Measurements from ENCODE around the gene VCL. TPM values are rescaled to one million over a fixed set of nuclear protein-coding genes. Genes with fewer than 3 reads are reported as not detected.

The VCL gene
- total RNA-seq, 2 donors from 2014 or later = 99.9 to 179 TPM

- no peak for TF ChIP-seq CTCF (IDR thresholded peaks at IDR 0.05)
- Histone ChIP-seq H3K9me3 (no peaks in the 10 kb centered on the region), H3K27me3 (no peaks in the 10 kb centered on the region), H3K27ac (no peak overlapping the region), H3K4me3 (no peak overlapping the region), H3K9ac (ENCODE audit: low read depth in 2 of 2, low read length in 2 of 2) (no peak overlapping the region), H3K36me3 (peaks cover 19% of the 10 kb centered on the region), H3K4me1 (no peaks in the 10 kb centered on the region)
- intact Hi-C loops (cut with DNase I) = no loop called here
- DNase-seq = no peak
Measured at GRCh38 chr10:74094231-74094630, 96.3 kb downstream of the VCL start.

GRCh38 chr10:74096777-74097176 is 98.9 kb downstream of the VCL start:
- peaks cover 29% of the 10 kb centered on the region for H3K36me3 ChIP-seq

GRCh38 chr10:74097776-74098175 is 99.9 kb downstream of the VCL start:
- Histone ChIP-seq H3K4me1 (no peaks in the 10 kb centered on the region), H3K4me3 (no peak overlapping the region), H3K36me3 (peaks cover 31% of the 10 kb centered on the region), H3K9me3 (no peaks in the 10 kb centered on the region), H3K9ac (ENCODE audit: low read depth in 2 of 2, low read length in 2 of 2) (no peak overlapping the region), H3K27ac (no peak overlapping the region), H3K27me3 (no peaks in the 10 kb centered on the region)
- no peak for DNase-seq
- intact Hi-C loops (cut with DNase I) = no loop called here
- TF ChIP-seq CTCF (IDR thresholded peaks at IDR 0.05) = no peak

More at GRCh38 chr10:74096777-74097176, 98.9 kb downstream of the VCL start:
- Histone ChIP-seq H3K9ac (ENCODE audit: low read depth in 2 of 2, low read length in 2 of 2) (no peak overlapping the region), H3K4me1 (no peaks in the 10 kb centered on the region), H3K27ac (no peak overlapping the region), H3K9me3 (no peaks in the 10 kb centered on the region), H3K27me3 (no peaks in the 10 kb centered on the region), H3K4me3 (no peak overlapping the region)
- intact Hi-C loops (cut with DNase I) = no loop called here
- DNase-seq = no peak
- no peak for TF ChIP-seq CTCF (IDR thresholded peaks at IDR 0.05)

- Histone ChIP-seq H3K27ac (no peak overlapping the region), H3K9ac (ENCODE audit: low read depth in 2 of 2, low read length in 2 of 2) (no peak overlapping the region), H3K9me3 (no peaks in the 10 kb centered on the region), H3K36me3 (peaks cover 31% of the 10 kb centered on the region), H3K4me3 (no peak overlapping the region), H3K4me1 (no peaks in the 10 kb centered on the region), H3K27me3 (no peaks in the 10 kb centered on the region)
- intact Hi-C loops (cut with DNase I) = no loop called here
- DNase-seq = no peak
- no peak for TF ChIP-seq CTCF (IDR thresholded peaks at IDR 0.05)
Measured at GRCh38 chr10:74099420-74099819, 101.5 kb downstream of the VCL start.

GRCh38 chr10:74099836-74100235 is 101.9 kb downstream of the VCL start:
- Histone ChIP-seq H3K4me3 (no peak overlapping the region), H3K36me3 (peaks cover 27% of the 10 kb centered on the region), H3K4me1 (no peaks in the 10 kb centered on the region), H3K9me3 (no peaks in the 10 kb centered on the region), H3K9ac (ENCODE audit: low read depth in 2 of 2, low read length in 2 of 2) (no peak overlapping the region), H3K27ac (no peak overlapping the region), H3K27me3 (no peaks in the 10 kb centered on the region)
- DNase-seq = no peak
- no peak for TF ChIP-seq CTCF (IDR thresholded peaks at IDR 0.05)
- intact Hi-C loops (cut with DNase I) = loop anchor here (5.0 kb wide), 1 partner anchor 213 kb away; no protein-coding TSS in a partner anchor

Measured in colonic mucosa (tissue), 4 donors.